ENCODE data around the gene RPL10. TPM values are rescaled to one million over a fixed set of nuclear protein-coding genes. Genes with fewer than 3 reads are reported as not detected.

RPL10 gene
- total and polyA plus RNA-seq, 2 of the 13 experiments (the other 11 are each of a cell fraction or from before 2014, with no cell fraction given): 2,381 to 4,713 TPM

DNA sequence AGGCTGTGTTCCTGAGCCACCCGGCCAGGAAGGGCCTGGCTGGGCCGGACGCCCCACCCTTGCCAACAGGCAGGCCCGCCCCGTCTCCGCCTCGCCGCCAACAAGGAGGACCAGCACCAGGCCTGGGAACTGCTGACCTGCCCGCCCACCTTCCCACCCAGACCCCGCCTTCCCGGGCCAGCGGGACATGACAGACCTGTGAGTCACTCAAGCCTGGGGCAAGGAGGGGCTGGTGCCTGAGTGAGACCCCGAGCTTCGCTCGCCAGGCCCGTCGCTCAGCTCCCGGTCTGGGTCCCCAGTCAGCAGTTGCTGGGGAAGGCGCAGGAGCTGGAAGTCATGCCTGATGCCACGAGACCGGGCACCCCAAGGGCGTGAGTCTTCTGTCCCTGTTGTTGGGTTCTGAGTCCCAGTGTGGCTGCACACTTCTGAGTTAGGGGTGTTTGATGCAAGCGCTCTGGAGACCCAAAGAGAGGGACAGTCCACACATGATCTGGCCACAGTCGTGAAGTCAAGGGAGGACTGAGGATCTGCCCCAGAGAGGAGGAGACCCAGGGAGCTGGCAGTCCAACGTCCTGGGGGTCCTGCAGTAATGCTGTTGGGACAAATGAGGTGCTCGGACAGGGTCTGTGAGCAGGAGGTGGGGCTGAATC is 11.2 kb downstream of the RPL10 start, which contains the start of gene DNASE1L1 (continued):
- TF ChIP-seq HNF1B (CRISPR knock-in tag; IDR thresholded peaks at IDR 0.05) (0 out of 2 replicates have a peak, but pooled peaks have one; percentile 21), ZMYM2 (CRISPR knock-in tag; IDR thresholded peaks at IDR 0.05) (no peak), SNAI1 (CRISPR knock-in tag; IDR thresholded peaks at IDR 0.05; ENCODE audit: borderline replicate concordance) (no peak), ZFP41 (CRISPR knock-in tag; IDR thresholded peaks at IDR 0.05; ENCODE audit: borderline replicate concordance) (no peak), ZBTB21 (CRISPR knock-in tag; IDR thresholded peaks at IDR 0.05) (no peak), ZBTB3 (CRISPR knock-in tag; IDR thresholded peaks at IDR 0.05; ENCODE audit: borderline replicate concordance, low read depth) (no peak), ZNF660 (CRISPR knock-in tag; IDR thresholded peaks at IDR 0.05; ENCODE audit: borderline replicate concordance, low read depth) (no peak), ZNF503 (CRISPR knock-in tag; IDR thresholded peaks at IDR 0.05) (no peak), ZNF33B (CRISPR knock-in tag; IDR thresholded peaks at IDR 0.05) (no peak), ZNF18 (CRISPR knock-in tag; IDR thresholded peaks at IDR 0.05; ENCODE audit: insufficient replicate concordance) (peak; percentile 32), ZNF580 (CRISPR knock-in tag; IDR thresholded peaks at IDR 0.05; ENCODE audit: borderline replicate concordance, low read depth) (no peak; the same call in 1 of the 2 replicates), SP5 (CRISPR knock-in tag; IDR thresholded peaks at IDR 0.05; ENCODE audit: borderline replicate concordance, low read depth) (peak; percentile 76; the same call in 1 of the 2 replicates), MAF1 (CRISPR knock-in tag; IDR thresholded peaks at IDR 0.05; ENCODE audit: borderline replicate concordance) (no peak), SETDB1 (CRISPR knock-in tag; IDR thresholded peaks at IDR 0.05; ENCODE audit: borderline replicate concordance) (no peak), KDM6A (CRISPR knock-in tag; IDR thresholded peaks at IDR 0.05; ENCODE audit: low read depth) (no peak), PAX8 (CRISPR knock-in tag; IDR thresholded peaks at IDR 0.05; ENCODE audit: borderline replicate concordance) (no peak), SRY (CRISPR knock-in tag; IDR thresholded peaks at IDR 0.05) (0 out of 2 replicates have a peak, but pooled peaks have one; percentile 42), ZNF772 (CRISPR knock-in tag; IDR thresholded peaks at IDR 0.05) (no peak), PRDM4 (CRISPR knock-in tag; IDR thresholded peaks at IDR 0.05; ENCODE audit: borderline replicate concordance) (no peak), NFE2 (CRISPR knock-in tag; IDR thresholded peaks at IDR 0.05) (no peak), RBM39 (IDR thresholded peaks at IDR 0.05; ENCODE audit: low read depth, low read length, poor library complexity, severe bottlenecking) (no peak), LCORL (IDR thresholded peaks at IDR 0.05) (no peak), LCORL (CRISPR knock-in tag; IDR thresholded peaks at IDR 0.05) (no peak)

Measured in HepG2 (cell line).